GM21528 (cell line): ENCODE measurements around the gene MYO1G.
"Not testable (repeated sequence)": the region's sequence is repeated elsewhere in the genome, so short reads cannot be mapped to it uniquely, and the experiment has no call there.

Source experiments
- ATAC-seq: cut with Tn5 transposase; IDR thresholded peaks from one replicate; pipeline ENCODE4 v1.9.1; 2021; ENCODE audit warnings: mild to moderate bottlenecking, moderate library complexity; ENCODE audit not compliant: unreplicated experiment, low FRiP score

The MYO1G gene

GRCh38 chr7:44999245-45000092 lies 20.7 kb upstream of the MYO1G start:
- ATAC-seq: peak; percentile 68

DNA sequence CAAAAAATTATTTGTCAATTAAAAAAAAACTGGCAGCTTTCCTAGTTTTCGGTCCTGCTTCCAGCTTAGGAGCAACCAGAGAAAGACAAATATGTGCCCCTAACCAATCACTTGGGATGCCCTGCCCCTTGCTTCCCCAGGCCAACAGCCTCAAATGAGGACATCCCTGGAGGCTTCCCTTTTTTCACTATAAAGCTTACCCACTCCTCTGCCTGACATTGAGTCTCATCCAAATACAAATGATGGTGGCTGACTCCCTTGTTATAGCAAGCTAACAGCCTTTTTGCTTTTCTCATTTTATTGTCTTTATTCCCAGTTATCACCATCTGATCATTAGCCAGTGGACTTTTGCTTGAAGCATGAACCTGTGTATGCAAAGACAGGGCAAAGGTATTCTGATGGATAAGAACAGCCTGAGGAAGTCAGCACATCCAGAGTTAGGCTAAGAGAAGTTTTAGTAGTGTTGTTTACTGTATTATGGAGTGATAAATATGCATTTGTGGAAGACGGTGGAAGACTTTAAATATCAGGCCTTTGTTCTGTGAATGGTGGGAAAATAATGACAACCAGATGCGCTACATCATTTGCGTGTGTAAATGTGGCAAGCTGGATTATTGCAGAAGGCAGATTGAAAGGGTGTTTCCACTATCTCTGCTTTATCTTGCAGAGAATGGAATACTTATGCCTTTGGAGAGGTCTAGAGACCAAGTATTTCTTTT lies 19.5 kb upstream of the MYO1G start:
- ATAC-seq: no peak

- no peak for ATAC-seq
Measured at GRCh38 chr7:44995555-44996493, 17.0 kb upstream of the MYO1G start.

GRCh38 chr7:44994877-44995554 lies 16.2 kb upstream of the MYO1G start:
- ATAC-seq: no peak

DNA sequence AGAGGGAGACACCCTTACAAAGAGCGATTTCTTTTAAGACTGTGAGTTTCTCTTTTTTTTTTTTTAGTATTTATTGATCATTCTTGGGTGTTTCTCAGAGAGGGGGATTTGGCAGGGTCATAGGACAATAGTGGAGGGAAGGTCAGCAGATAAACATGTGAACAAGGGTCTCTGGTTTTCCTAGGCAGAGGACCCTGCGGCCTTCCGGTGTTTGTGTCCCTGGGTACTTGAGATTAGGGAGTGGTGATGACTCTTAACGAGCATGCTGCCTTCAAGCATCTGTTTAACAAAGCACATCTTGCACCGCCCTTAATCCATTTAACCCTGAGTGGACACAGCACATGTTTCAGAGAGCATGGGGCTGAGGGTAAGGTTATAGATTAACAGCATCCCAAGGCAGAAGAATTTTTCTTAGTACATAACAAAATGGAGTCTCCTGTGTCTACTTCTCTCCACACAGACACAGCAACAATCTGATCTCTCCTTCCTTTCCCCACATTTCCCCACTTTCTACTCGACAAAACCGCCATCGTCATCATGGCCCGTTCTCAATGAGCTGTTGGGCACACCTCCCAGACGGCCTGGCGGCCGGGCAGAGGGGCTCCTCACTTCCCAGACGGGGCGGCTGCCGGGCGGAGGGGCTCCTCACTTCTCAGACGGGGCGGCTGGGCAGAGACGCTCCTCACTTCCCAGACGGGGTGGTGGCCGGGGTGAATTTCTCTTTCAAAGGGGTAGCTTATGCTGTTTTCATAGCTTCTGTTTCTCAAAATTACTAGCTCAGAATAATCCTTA lies 13.4 kb upstream of the MYO1G start:
- not testable (repeated sequence) for ATAC-seq

GRCh38 chr7:44990109-44991023 lies 11.6 kb upstream of the MYO1G start:
- no peak for ATAC-seq

GRCh38 chr7:44989132-44989531 lies 10.3 kb upstream of the MYO1G start:
- no peak for ATAC-seq

DNA sequence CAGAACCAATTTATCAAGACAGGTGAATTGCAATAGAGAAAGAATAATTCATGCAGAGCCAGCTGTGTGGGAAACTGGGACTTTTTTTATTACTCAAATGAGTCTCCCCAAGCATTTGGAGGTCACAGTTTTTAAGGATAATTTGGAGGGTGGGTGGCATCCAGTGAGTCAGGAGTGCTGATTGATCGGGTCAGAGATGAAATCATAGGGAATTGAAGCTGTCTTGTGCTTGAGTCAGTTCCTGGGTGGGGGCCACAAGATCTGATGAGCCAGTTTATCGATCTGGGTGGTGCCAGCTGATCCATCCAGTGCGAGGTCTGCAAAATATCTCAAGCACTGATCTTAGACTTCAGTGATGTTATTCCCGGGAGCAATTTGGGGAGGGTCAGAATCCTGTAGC lies 9.9 kb upstream of the MYO1G start:
- no peak for ATAC-seq

DNA sequence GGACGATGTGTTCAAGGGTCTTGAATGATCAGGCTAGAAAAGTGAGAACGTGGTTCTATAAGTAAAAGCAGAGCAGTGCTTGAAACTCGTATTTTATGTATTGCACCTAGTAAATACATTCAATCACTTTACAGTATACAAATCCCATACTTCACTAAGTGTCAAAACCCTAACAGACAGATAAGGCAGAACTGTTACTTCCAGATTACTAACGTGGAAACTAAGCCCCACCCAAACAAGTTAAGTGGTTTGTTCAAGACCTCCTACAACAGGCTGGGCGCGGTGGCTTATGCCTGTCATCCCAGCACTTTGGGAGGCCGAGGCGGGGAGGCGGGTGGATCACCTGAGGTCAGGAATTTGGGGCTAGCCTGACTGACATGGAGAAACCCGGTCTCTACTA lies 9.2 kb upstream of the MYO1G start:
- no peak for ATAC-seq

DNA sequence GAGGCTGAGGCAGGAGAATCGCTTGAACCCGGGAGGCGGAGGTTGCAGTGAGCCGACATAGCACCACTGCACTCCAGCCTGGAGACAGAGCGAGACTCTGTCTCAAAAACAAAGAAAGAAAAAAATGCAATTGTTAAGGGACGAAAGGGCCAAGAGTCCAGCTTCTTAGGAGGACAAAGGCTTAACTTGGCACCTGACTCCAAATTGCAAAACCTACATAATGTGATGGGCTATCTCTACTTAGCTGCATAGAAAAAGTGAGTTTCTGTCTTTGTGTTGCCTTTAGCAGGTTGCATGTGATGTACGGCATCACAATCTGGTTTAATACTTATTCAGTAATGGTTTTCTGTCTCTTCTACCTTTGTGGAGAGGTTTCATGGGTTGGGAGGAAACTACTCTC lies 8.6 kb upstream of the MYO1G start:
- no peak for ATAC-seq

- peak; percentile 92 for ATAC-seq
Measured at GRCh38 chr7:44986218-44987053, 7.6 kb upstream of the MYO1G start.

- no peak for ATAC-seq
Measured at GRCh38 chr7:44985900-44986217, 7.0 kb upstream of the MYO1G start.

- no peak for ATAC-seq
Measured at GRCh38 chr7:44985033-44985695, 6.3 kb upstream of the MYO1G start.

GRCh38 chr7:44984478-44984758 lies 5.6 kb upstream of the MYO1G start:
- no peak for ATAC-seq

- no peak for ATAC-seq
Measured at GRCh38 chr7:44983742-44984477, 5.1 kb upstream of the MYO1G start.

- no peak for ATAC-seq
Measured at GRCh38 chr7:44982970-44983369, 4.2 kb upstream of the MYO1G start.

- ATAC-seq: no peak
Measured at GRCh38 chr7:44982535-44982923, 3.7 kb upstream of the MYO1G start.
